Occipital lobe (tissue), 2 donors: ENCODE measurements around the gene DNAI1. TPM values are rescaled to one million over a fixed set of nuclear protein-coding genes. Genes with fewer than 3 reads are reported as not detected.
A peak's percentile ranks its signal among the peaks of the same experiment; 100 is the strongest.

ENCODE experiments used
- DNase-seq: peaks from one replicate; lab custom pipeline; 2025; lab: John Stamatoyannopoulos, UW
- total RNA-seq: library from RNA; depleted of rRNA; stranded (reverse); fragments of >200 nt; gene quantifications from one replicate; pipeline ENCODE4 v1.2.3, GENCODE V29; 2014

Gene DNAI1
- total RNA-seq, 1 donor from 2014 or later, result 0.78 TPM

GRCh38 chr9:34490360-34490759, 31.8 kb downstream of the DNAI1 start:
- no peak for DNase-seq

GRCh38 chr9:34490760-34491159, 32.2 kb downstream of the DNAI1 start:
- no peak for DNase-seq

GRCh38 chr9:34491596-34491995, 33.0 kb downstream of the DNAI1 start:
- DNase-seq, result no peak

GRCh38 chr9:34492051-34492450, 33.4 kb downstream of the DNAI1 start:
- DNase-seq, result no peak

GRCh38 chr9:34493972-34494535, 35.4 kb downstream of the DNAI1 start:
- no peak for DNase-seq

GRCh38 chr9:34496149-34496712, 37.6 kb downstream of the DNAI1 start:
- DNase-seq, result no peak

- DNase-seq, result no peak
These were observed 39.9 kb downstream of the DNAI1 start for GRCh38 chr9:34498553-34498952.

GRCh38 chr9:34499076-34499475, 40.5 kb downstream of the DNAI1 start:
- DNase-seq, result no peak

- DNase-seq, result peak; percentile 25
These were observed 42.1 kb downstream of the DNAI1 start for GRCh38 chr9:34500623-34501267.

- no peak for DNase-seq
These were observed 42.8 kb downstream of the DNAI1 start for GRCh38 chr9:34501372-34501771.

- peak; percentile 93 for DNase-seq
These were observed 43.4 kb downstream of the DNAI1 start for GRCh38 chr9:34501889-34502425.

- no peak for DNase-seq
These were observed 43.9 kb downstream of the DNAI1 start for GRCh38 chr9:34502471-34502870.

- no peak for DNase-seq
These were observed 44.3 kb downstream of the DNAI1 start for GRCh38 chr9:34502891-34503290.

- no peak for DNase-seq
These were observed 44.8 kb downstream of the DNAI1 start for GRCh38 chr9:34503406-34503805.

- DNase-seq, result no peak
These were observed 46.9 kb downstream of the DNAI1 start for GRCh38 chr9:34505370-34506120.

- no peak for DNase-seq
These were observed 48.0 kb downstream of the DNAI1 start for GRCh38 chr9:34506623-34507022.

- no peak for DNase-seq
These were observed 49.0 kb downstream of the DNAI1 start for GRCh38 chr9:34507556-34507955.

GRCh38 chr9:34507966-34508365, 49.4 kb downstream of the DNAI1 start:
- DNase-seq, result no peak

GRCh38 chr9:34508463-34508862, 49.9 kb downstream of the DNAI1 start:
- no peak for DNase-seq

GRCh38 chr9:34508951-34509350, 50.3 kb downstream of the DNAI1 start:
- DNase-seq, result no peak

GRCh38 chr9:34510497-34511468, 52.2 kb downstream of the DNAI1 start:
- no peak for DNase-seq
